Transverse colon (tissue), 3 donors: Measurements from ENCODE around the gene RALGPS1.

ENCODE experiments used
- EP300 ChIP-seq: sonication (generic); formaldehyde crosslinking; IDR thresholded peaks from one replicate; pipeline ENCODE4 v1.6.1; 2017; ENCODE audit warnings: antibody characterized with exemption, low read depth
- TF ChIP-seq, protein P1 (sequence below), 5 experiments: fragments of 200-600 bp in 3 of 5; fragments of 450-650 bp in 2 of 5; sonication (generic) in 3 of 5; IDR thresholded peaks; 1 replicate in 2 of 5; 2 replicates in 3 of 5; pipeline ENCODE4 v1.5.1; 2016 to 2017; ENCODE audit warnings: antibody characterized with exemption in 5 of 5, inconsistent platforms in 3 of 5, mild to moderate bottlenecking in 2 of 5, moderate library complexity in 1 of 5

DNA sequence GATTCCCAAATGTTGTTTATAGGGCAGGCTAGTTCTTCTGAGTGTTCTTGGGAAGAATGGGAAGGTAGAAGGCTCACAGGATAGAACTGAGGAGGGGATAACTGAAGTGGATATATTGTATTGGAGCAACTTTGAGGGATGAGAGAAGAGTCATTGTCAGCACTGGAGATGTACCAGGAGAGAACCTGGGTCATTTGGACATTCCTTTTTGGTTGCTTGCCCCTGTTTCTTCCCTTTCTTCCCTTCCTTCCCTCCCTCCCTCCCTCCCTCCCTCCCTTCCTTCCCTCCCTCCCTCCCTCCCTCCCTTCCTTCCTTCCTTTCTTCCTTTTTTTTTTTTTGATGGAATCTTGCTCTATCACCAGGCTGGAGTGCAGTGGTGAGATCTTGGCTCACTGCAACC is 45.3 kb downstream of the RALGPS1 start:
- TF ChIP-seq, protein P1, sequence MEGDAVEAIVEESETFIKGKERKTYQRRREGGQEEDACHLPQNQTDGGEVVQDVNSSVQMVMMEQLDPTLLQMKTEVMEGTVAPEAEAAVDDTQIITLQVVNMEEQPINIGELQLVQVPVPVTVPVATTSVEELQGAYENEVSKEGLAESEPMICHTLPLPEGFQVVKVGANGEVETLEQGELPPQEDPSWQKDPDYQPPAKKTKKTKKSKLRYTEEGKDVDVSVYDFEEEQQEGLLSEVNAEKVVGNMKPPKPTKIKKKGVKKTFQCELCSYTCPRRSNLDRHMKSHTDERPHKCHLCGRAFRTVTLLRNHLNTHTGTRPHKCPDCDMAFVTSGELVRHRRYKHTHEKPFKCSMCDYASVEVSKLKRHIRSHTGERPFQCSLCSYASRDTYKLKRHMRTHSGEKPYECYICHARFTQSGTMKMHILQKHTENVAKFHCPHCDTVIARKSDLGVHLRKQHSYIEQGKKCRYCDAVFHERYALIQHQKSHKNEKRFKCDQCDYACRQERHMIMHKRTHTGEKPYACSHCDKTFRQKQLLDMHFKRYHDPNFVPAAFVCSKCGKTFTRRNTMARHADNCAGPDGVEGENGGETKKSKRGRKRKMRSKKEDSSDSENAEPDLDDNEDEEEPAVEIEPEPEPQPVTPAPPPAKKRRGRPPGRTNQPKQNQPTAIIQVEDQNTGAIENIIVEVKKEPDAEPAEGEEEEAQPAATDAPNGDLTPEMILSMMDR (IDR thresholded peaks at IDR 0.05) = no peak
- no peak for TF ChIP-seq EP300
